Measurements from ENCODE around the gene ENTHD1. TPM values are rescaled to one million over a fixed set of nuclear protein-coding genes. Genes with fewer than 3 reads are reported as not detected.
A peak's percentile ranks its signal among the peaks of the same experiment; 100 is the strongest.

ENTHD1 gene
- total and polyA plus RNA-seq, 10 donors, result 0.09 to 0.59 (median 0.14) TPM; not detected in 5

DNA sequence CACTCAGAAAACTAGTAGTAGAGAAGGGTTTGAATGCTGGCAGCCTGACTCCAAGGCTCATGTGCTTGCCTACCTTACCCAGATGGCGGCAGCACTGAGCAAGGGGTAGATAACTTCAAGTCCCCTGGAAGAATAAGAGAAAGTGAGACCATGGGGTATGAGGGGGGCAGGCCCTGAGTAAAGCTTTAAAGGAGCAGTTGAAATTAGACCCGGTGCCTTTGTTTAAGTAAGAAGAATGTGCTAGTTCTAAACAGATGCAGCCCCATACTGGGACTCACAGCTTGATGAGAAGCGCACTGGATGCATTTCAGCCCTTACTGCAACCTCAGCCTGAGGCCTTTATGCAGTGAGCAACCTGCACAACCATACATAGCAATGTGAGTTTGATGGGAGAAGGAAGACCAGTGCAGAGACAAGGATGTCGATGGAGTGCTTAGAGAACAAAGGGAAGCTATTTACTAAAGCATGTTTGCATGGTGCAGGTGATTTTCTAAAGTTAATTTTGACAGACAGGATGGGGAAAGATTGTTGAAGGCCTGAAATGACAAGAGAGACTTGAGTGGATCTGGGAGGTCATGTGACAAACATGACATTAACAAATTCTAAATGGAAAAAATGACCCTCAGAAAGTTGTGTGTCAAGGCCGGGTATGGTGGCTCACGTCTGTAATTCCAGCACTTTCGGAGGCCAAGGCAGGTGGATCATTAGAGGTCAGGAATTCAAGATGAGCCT, 39.5 kb upstream of the ENTHD1 start:
- no peak overlapping the region for H3K4me3 ChIP-seq
- intact Hi-C loops (cut with DNase I; ENCODE audit: low total_unique reads), result no loop called here
- no peaks in the 10 kb centered on the region for H3K36me3 ChIP-seq
- no peak for TF ChIP-seq POLR2AphosphoS5 (IDR thresholded peaks at IDR 0.05)
- TF ChIP-seq, protein P1, sequence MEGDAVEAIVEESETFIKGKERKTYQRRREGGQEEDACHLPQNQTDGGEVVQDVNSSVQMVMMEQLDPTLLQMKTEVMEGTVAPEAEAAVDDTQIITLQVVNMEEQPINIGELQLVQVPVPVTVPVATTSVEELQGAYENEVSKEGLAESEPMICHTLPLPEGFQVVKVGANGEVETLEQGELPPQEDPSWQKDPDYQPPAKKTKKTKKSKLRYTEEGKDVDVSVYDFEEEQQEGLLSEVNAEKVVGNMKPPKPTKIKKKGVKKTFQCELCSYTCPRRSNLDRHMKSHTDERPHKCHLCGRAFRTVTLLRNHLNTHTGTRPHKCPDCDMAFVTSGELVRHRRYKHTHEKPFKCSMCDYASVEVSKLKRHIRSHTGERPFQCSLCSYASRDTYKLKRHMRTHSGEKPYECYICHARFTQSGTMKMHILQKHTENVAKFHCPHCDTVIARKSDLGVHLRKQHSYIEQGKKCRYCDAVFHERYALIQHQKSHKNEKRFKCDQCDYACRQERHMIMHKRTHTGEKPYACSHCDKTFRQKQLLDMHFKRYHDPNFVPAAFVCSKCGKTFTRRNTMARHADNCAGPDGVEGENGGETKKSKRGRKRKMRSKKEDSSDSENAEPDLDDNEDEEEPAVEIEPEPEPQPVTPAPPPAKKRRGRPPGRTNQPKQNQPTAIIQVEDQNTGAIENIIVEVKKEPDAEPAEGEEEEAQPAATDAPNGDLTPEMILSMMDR (IDR thresholded peaks at IDR 0.05 in 8 of 11, conservative IDR thresholded peaks at IDR 0.05 in 3 of 11), result peak in 10 of 11 experiments; percentile 35 to 70 (median 48)
- peak overlapping the region in 5 of 8 donors; percentile 2 to 66 (median 61) for H3K27ac ChIP-seq
- 76 to 84% (median 81%) methylated on average over 7 of the region's 7 CpGs for WGBS, 5 donors
- no peaks in the 10 kb centered on the region for H3K9me3 ChIP-seq
- peaks cover 2 to 100% (median 73%) of the 10 kb centered on the region in 6 donors for H3K4me1 ChIP-seq
- no peak for DNase-seq
- H3K27me3 ChIP-seq (replicated peaks in 1 of 7), result no peaks in the 10 kb centered on the region

DNA sequence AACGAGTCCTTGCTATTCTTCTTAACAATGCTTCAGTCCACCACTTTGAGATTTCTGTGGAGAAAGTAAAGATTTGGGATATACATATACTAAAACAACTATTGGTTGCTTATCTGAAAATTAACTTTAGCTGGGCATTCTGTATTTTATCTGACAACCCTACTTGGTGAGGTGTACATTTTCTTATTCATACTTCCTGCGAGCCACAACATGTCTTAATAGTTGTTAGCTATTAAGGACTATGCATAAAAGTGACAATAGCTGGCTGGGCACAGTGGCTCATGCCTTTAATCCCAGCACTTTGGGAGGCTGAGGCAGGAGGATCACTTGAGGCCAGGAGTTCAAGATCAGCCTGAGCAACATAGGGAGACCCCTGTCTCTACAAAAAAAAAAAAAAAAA, 38.6 kb upstream of the ENTHD1 start:
- Histone ChIP-seq H3K4me1 (peaks cover 2 to 100% (median 73%) of the 10 kb centered on the region in 6 donors), H3K36me3 (no peaks in the 10 kb centered on the region), H3K4me3 (no peak overlapping the region), H3K9me3 (no peaks in the 10 kb centered on the region), H3K27me3 (replicated peaks in 1 of 7) (no peaks in the 10 kb centered on the region), H3K27ac (peak overlapping the region in 3 of 8 donors; percentile 17 to 66 (median 42))
- TF ChIP-seq, protein P1 (IDR thresholded peaks at IDR 0.05 in 8 of 11, conservative IDR thresholded peaks at IDR 0.05 in 3 of 11), result no peak
- TF ChIP-seq POLR2A (IDR thresholded peaks at IDR 0.05) (no peak), POLR2AphosphoS5 (IDR thresholded peaks at IDR 0.05) (no peak)
- 76 to 87% (median 82%) methylated on average over 2 of the region's 2 CpGs for WGBS, 5 donors
- intact Hi-C loops (cut with DNase I; ENCODE audit: low total_unique reads), result no loop called here
- DNase-seq, result no peak

DNA sequence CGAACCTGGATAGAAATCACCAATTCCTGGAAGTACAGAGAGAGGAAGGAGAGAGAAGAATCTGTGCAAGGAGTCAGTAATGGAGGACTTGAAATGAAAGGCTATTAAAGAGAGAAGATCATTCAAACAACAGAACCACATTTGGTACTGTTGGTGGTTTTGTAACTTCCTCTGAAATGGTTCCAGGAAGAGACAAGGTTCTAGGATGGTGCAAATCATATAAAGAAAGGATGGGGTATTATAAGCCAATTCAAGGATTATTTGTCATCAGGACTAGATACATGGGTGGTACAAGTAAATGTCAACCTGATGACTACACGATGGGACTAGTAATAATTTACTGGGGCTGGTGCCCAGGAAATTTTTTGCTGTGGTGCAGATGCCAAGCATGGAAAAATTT, 37.7 kb upstream of the ENTHD1 start:
- no peak for DNase-seq
- Histone ChIP-seq H3K4me3 (no peak overlapping the region), H3K27ac (peak overlapping the region in 5 of 8 donors; percentile 5 to 66 (median 30)), H3K27me3 (replicated peaks in 1 of 7) (no peaks in the 10 kb centered on the region), H3K9me3 (no peaks in the 10 kb centered on the region), H3K4me1 (peaks cover 2 to 100% (median 72%) of the 10 kb centered on the region in 6 donors), H3K36me3 (no peaks in the 10 kb centered on the region)
- 52 to 66% (median 57%) methylated on average over 2 of the region's 2 CpGs for WGBS, 5 donors
- intact Hi-C loops (cut with DNase I; ENCODE audit: low total_unique reads), result no loop called here
- TF ChIP-seq, protein P1 (IDR thresholded peaks at IDR 0.05 in 8 of 11, conservative IDR thresholded peaks at IDR 0.05 in 3 of 11), result no peak
- TF ChIP-seq POLR2A (IDR thresholded peaks at IDR 0.05), result no peak
